Transverse colon (tissue), 4 donors: Measurements from ENCODE around the gene FRAT2. TPM values are rescaled to one million over a fixed set of nuclear protein-coding genes. Genes with fewer than 3 reads are reported as not detected.

Experiments
- DNase-seq: peaks from one replicate; pipeline ENCODE4 v3.0.0-alpha.2; 2019
- H3K27ac ChIP-seq, 4 donors: fragments of 200-600 bp; sonication (generic); 2 replicates each; pipeline ENCODE4 v1.5.1; 2016 to 2018; ENCODE audit warnings: inconsistent platforms in 4 of 4
- H3K27me3 ChIP-seq: fragments of 200-600 bp; sonication (generic); 2 replicates; pipeline ENCODE4 v1.5.1; 2017; ENCODE audit warnings: inconsistent platforms
- H3K36me3 ChIP-seq, 4 donors: fragments of 200-600 bp; sonication (generic); 2 replicates each; pipeline ENCODE4 v1.5.1; 2017 to 2019; ENCODE audit warnings: inconsistent platforms in 4 of 4
- H3K4me1 ChIP-seq, 4 donors: fragments of 200-600 bp; sonication (generic); 2 replicates each; pipeline ENCODE4 v1.5.1; 2017 to 2020; ENCODE audit warnings: inconsistent platforms in 4 of 4
- H3K4me3 ChIP-seq, 4 donors: fragments of 200-600 bp; sonication (generic); 1 replicate in 1 of 4; 2 replicates in 3 of 4; pipeline versions ENCODE4 v1.5.1 to v1.6.1; 2017 to 2019; ENCODE audit warnings: inconsistent platforms in 4 of 4
- H3K9me3 ChIP-seq, 2 donors: fragments of 200-600 bp; sonication (generic); 2 replicates each; pipeline ENCODE4 v1.5.1; 2017 to 2019; ENCODE audit warnings: inconsistent platforms in 2 of 2
- CTCF ChIP-seq, 5 experiments: fragments of 200-600 bp in 3 of 5; fragments of 450-650 bp in 2 of 5; sonication (generic) in 3 of 5; IDR thresholded peaks; 1 replicate in 2 of 5; 2 replicates in 3 of 5; pipeline ENCODE4 v1.5.1; 2016 to 2017; ENCODE audit warnings: antibody characterized with exemption in 5 of 5, inconsistent platforms in 3 of 5, mild to moderate bottlenecking in 2 of 5, moderate library complexity in 1 of 5
- EP300 ChIP-seq: sonication (generic); formaldehyde crosslinking; IDR thresholded peaks from one replicate; pipeline ENCODE4 v1.6.1; 2017; ENCODE audit warnings: antibody characterized with exemption, low read depth
- POLR2A ChIP-seq: fragments of 450-650 bp; IDR thresholded peaks from one replicate; pipeline ENCODE4 v1.6.1; 2016; ENCODE audit warnings: antibody characterized with exemption, mild to moderate bottlenecking, moderate library complexity
- POLR2AphosphoS5 ChIP-seq, 3 donors: sonication (generic); formaldehyde crosslinking; IDR thresholded peaks; one replicate each; pipeline ENCODE4 v1.6.1; 2016; ENCODE audit warnings: antibody characterized with exemption in 3 of 3
- WGBS, 2 donors: methylation state at CpG; one replicate each; pipeline ENCODE4 v1.1.5; 2018; ENCODE audit warnings: low coverage in 1 of 2; 5-methylcytosine and 5-hydroxymethylcytosine counted together
- in situ Hi-C, 4 donors: fragments of 200-750 bp; cut with MboI; loops; one replicate each; pipeline versions ENCODE4 v1.15.0 to v1.15.1; 2017; ENCODE audit warnings: low sequenced_read_pairs in 3 of 4, low pct_ligation_motif_present in 1 of 4, low pct_unique_long_range_greater_than_20kb in 1 of 4
- intact Hi-C: fragments of 100-400 bp; cut with DNase I; formaldehyde crosslinking; loops from one replicate; pipeline ENCODE4 v1.15.1; 2023; ENCODE audit warnings: low total_unique reads
- total RNA-seq, 4 donors: library from RNA; depleted of rRNA; stranded (reverse); fragments of >200 nt; gene quantifications; one replicate each; pipeline ENCODE4 v1.1.0, GENCODE V29; 2016

FRAT2 gene
- total RNA-seq, 4 donors from 2014 or later: 46.4 to 72.2 (median 54.6) TPM

GRCh38 chr10:97365761-97366351 lies 31.3 kb upstream of the FRAT2 start:
- no peak for DNase-seq
- intact Hi-C loops: no loop called here
- Histone ChIP-seq H3K9me3 (no peaks in the 10 kb centered on the region), H3K4me3 (no peak overlapping the region), H3K27ac (peak overlapping the region in 3 of 4 donors; percentile 29 to 43 (median 33)), H3K27me3 (no peaks in the 10 kb centered on the region), H3K4me1 (no peaks in the 10 kb centered on the region), H3K36me3 (no peaks in the 10 kb centered on the region)
- in situ Hi-C loops: loop anchor here in 1 of 4 donors (25.0 kb wide), 1 partner anchor 304 kb away; no protein-coding TSS in a partner anchor
- WGBS, 2 donors: 52 to 85% methylated on average over 13 to 19 of the region's 19 CpGs
- TF ChIP-seq CTCF (IDR thresholded peaks at IDR 0.05) (no peak), EP300 (no peak), POLR2AphosphoS5 (IDR thresholded peaks at IDR 0.05) (no peak), POLR2A (no peak)

DNA sequence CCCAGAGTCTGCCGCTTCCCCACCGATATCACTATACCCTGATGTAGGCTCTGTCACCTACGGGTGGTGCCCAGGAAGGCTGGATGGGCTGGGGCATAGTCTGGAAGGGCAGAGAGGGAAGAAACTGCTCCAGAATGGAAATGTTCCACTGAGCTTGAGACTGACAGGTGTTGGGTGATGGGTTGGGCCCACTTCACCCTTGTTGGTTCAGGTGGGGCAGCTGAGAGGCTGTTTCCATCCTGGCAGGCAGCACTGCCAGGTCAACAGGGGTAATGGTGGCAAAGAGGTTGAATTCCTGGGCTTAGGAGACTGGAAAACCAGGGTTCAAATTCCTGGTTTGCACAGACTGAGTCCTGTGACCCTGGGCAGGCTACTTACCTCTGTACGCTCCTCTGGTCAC lies 28.5 kb upstream of the FRAT2 start:
- H3K27me3 ChIP-seq: no peaks in the 10 kb centered on the region
- WGBS, 2 donors: 96% methylated on average over 4 of the region's 4 CpGs; no CpG with 5 or more reads in 1 of the 2 donors
- H3K4me1 ChIP-seq: no peaks in the 10 kb centered on the region
- in situ Hi-C loops: loop anchor here in 1 of 4 donors (25.0 kb wide), 1 partner anchor 301 kb away; no protein-coding TSS in a partner anchor
- no peak overlapping the region for H3K4me3 ChIP-seq
- TF ChIP-seq CTCF (IDR thresholded peaks at IDR 0.05): no peak
- TF ChIP-seq EP300: no peak
- intact Hi-C loops: no loop called here
- H3K27ac ChIP-seq: no peak overlapping the region
- DNase-seq: no peak
- no peaks in the 10 kb centered on the region for H3K36me3 ChIP-seq
- no peaks in the 10 kb centered on the region for H3K9me3 ChIP-seq

GRCh38 chr10:97362310-97363033 lies 27.9 kb upstream of the FRAT2 start:
- H3K4me1 ChIP-seq: no peaks in the 10 kb centered on the region
- no peaks in the 10 kb centered on the region for H3K9me3 ChIP-seq
- H3K27ac ChIP-seq: no peak overlapping the region
- H3K27me3 ChIP-seq: no peaks in the 10 kb centered on the region
- TF ChIP-seq CTCF (IDR thresholded peaks at IDR 0.05): no peak
- no peak for TF ChIP-seq POLR2A
- TF ChIP-seq POLR2AphosphoS5 (IDR thresholded peaks at IDR 0.05): no peak
- TF ChIP-seq EP300: no peak
- 79% methylated on average over 11 of the region's 11 CpGs; no CpG with 5 or more reads in 1 of the 2 donors for WGBS, 2 donors
- H3K4me3 ChIP-seq: no peak overlapping the region
- no peak for DNase-seq
- intact Hi-C loops (no loop called here), in situ Hi-C loops (loop anchor here in 1 of 4 donors (25.0 kb wide), 1 partner anchor 300 kb away; no protein-coding TSS in a partner anchor)
- H3K36me3 ChIP-seq: no peaks in the 10 kb centered on the region

DNA sequence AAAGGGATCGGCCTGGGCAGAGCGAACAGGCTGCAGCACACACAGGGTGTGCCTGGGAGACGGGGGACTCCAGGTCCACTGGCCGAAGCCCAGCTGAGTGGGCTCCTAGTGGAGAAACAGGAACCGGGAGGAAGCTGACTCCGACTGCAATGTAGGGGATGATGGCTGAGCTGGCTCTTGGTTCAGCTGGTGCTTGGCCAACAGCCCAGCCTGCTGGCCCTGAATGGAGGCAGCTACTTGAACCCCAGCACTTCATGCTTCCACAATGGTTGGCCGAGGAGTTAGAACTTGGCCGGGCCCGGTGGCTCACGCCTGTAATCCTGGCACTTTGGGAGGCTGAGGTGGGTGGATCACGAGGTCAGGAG lies 27.0 kb upstream of the FRAT2 start:
- Histone ChIP-seq H3K9me3 (no peaks in the 10 kb centered on the region), H3K4me3 (no peak overlapping the region), H3K27ac (no peak overlapping the region), H3K27me3 (no peaks in the 10 kb centered on the region), H3K4me1 (no peaks in the 10 kb centered on the region), H3K36me3 (no peaks in the 10 kb centered on the region)
- no peak for DNase-seq
- in situ Hi-C loops: loop anchor here in 1 of 4 donors (25.0 kb wide), 1 partner anchor 299 kb away; no protein-coding TSS in a partner anchor
- TF ChIP-seq CTCF (IDR thresholded peaks at IDR 0.05) (no peak), POLR2AphosphoS5 (IDR thresholded peaks at IDR 0.05) (no peak), POLR2A (no peak), EP300 (no peak)
- intact Hi-C loops: no loop called here
- WGBS, 2 donors: 85% methylated on average over 10 of the region's 11 CpGs; no CpG with 5 or more reads in 1 of the 2 donors
